BJ (cell line): ENCODE measurements around the gene LARP4B. TPM values are rescaled to one million over a fixed set of nuclear protein-coding genes. Genes with fewer than 3 reads are reported as not detected.

ENCODE experiments used
- CTCF ChIA-PET: fragments of 350-600 bp; formaldehyde crosslinking; extraction: SDS; loops from one replicate; lab custom pipeline; 2021; ENCODE audit warnings: antibody characterized with exemption, inconsistent platforms; lab: Yijun Ruan, JAX
- POLR2A ChIA-PET: fragments of 300-600 bp; sonication (Branson Sonifier 250); formaldehyde crosslinking; extraction: SDS; loops from one replicate; lab custom pipeline; 2021; ENCODE audit warnings: antibody characterized with exemption; lab: Charles Lee
- DNase-seq: peaks from one replicate; pipeline ENCODE4 v3.0.0-alpha.2; 2011; ENCODE audit warnings: low read depth
- H3K27me3 ChIP-seq: 2 replicates; pipeline ENCODE4 v1.6.0; 2011; ENCODE audit warnings: low read length; ENCODE audit not compliant: control insufficient read depth, insufficient read depth
- H3K36me3 ChIP-seq: 2 replicates; pipeline ENCODE4 v1.5.1; 2011; ENCODE audit warnings: low read length; ENCODE audit not compliant: control insufficient read depth, insufficient read depth
- H3K4me3 ChIP-seq: 2 replicates; pipeline ENCODE4 v1.5.1; 2011; ENCODE audit warnings: low read depth, mild to moderate bottlenecking, control low read depth, low read length
- CTCF ChIP-seq: IDR thresholded peaks from 2 replicates; pipeline ENCODE4 v1.5.1; 2011; ENCODE audit warnings: low read depth, mild to moderate bottlenecking, control low read depth, inconsistent platforms, low read length, moderate library complexity; ENCODE audit not compliant: insufficient read depth
- polyA plus RNA-seq: library from polyadenylated mRNA; depleted of rRNA; stranded (reverse); fragments of >200 nt; gene quantifications from 2 replicates; pipeline ENCODE4 v1.2.3, GENCODE V29; 2011

LARP4B gene
- polyA plus RNA-seq, 1 experiment = 38.4 TPM

GRCh38 chr10:816091-816477 lies 115.4 kb downstream of the LARP4B start:
- Histone ChIP-seq H3K36me3 (peaks cover 50% of the 10 kb centered on the region), H3K4me3 (no peak overlapping the region), H3K27me3 (no peaks in the 10 kb centered on the region)
- DNase-seq = no peak
- CTCF ChIA-PET = interaction anchor here (1.0 to 1.2 kb wide), 3 partner anchors 22 to 305 kb away, joined by 3 to 4 read pairs (median 3); no protein-coding TSS in a partner anchor
- no peak for TF ChIP-seq CTCF
- POLR2A ChIA-PET = no interaction called here

- no peak for DNase-seq
- CTCF ChIA-PET = interaction anchor here (1.0 to 1.2 kb wide), 2 partner anchors 21 to 25 kb away, joined by 3 to 4 read pairs; no protein-coding TSS in a partner anchor
- no peak for TF ChIP-seq CTCF
Observed at GRCh38 chr10:815338-816090, 116.0 kb downstream of the LARP4B start.

GRCh38 chr10:814536-815302 lies 116.8 kb downstream of the LARP4B start:
- H3K27me3 ChIP-seq = no peaks in the 10 kb centered on the region
- H3K36me3 ChIP-seq = peaks cover 44% of the 10 kb centered on the region
- POLR2A ChIA-PET = no interaction called here
- no peak overlapping the region for H3K4me3 ChIP-seq
- CTCF ChIA-PET = no interaction called here
- no peak for TF ChIP-seq CTCF
- DNase-seq = no peak

More at GRCh38 chr10:815338-816090, 116.0 kb downstream of the LARP4B start:
- no peak overlapping the region for H3K4me3 ChIP-seq
- H3K27me3 ChIP-seq = no peaks in the 10 kb centered on the region
- H3K36me3 ChIP-seq = peaks cover 50% of the 10 kb centered on the region
- POLR2A ChIA-PET = no interaction called here

- peaks cover 47% of the 10 kb centered on the region for H3K36me3 ChIP-seq
- DNase-seq = no peak
- no peak overlapping the region for H3K4me3 ChIP-seq
- POLR2A ChIA-PET = no interaction called here
- no peak for TF ChIP-seq CTCF
- CTCF ChIA-PET = no interaction called here
- H3K27me3 ChIP-seq = no peaks in the 10 kb centered on the region
Observed at GRCh38 chr10:813286-813685, 118.2 kb downstream of the LARP4B start.

GRCh38 chr10:812787-813186 lies 118.7 kb downstream of the LARP4B start:
- DNase-seq = no peak
- H3K36me3 ChIP-seq = peaks cover 48% of the 10 kb centered on the region
- no peaks in the 10 kb centered on the region for H3K27me3 ChIP-seq
- ChIA-PET CTCF (interaction anchor here (1.1 kb wide), 1 partner anchor 325 kb away, joined by 3 read pairs; no protein-coding TSS in a partner anchor), POLR2A (no interaction called here)
- H3K4me3 ChIP-seq = no peak overlapping the region
- TF ChIP-seq CTCF = no peak
